Measurements from ENCODE around the gene SLC27A5.

The SLC27A5 gene

DNA sequence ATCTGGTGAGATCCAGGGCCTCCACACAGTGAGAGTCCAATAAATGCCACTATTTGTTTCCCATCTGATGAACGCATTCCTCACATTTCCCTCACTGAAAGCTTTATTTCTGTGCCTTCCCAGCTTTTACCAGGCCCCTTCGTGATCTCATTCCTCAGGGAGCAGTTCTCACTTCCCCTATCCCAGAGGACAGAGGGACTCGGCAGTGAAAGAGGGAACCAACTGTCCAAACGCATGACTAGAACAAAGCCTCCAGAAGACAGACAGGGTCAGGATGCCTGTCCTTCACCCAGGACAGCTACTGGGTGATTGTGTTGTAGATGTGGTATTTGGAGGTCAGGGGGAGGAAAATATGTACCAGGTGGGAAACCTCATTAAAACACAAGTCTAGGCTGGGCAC, 9.9 kb upstream of the SLC27A5 start:
- TF ChIP-seq ZNF274 (IDR thresholded peaks at IDR 0.05; ENCODE audit: low read depth, low read length), result no peak
- H3K4me3 ChIP-seq (ENCODE audit: low read length), result no peak overlapping the region

DNA sequence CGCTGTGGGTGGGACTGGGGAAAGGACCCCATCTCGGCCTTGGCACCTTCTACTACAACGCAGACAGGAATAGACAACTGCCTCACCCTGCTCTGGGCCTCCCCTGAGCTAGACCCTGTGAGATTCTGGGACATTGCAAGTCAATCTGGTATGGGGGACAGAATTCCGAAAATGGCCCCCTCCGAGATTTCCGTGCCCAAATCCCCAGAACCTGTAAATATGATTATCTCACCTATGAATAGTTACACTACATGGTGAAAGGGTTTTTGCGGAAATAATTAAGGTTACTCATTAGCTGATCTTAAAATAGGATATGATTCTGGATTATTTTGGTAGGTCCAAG, 8.4 kb upstream of the SLC27A5 start:
- peak overlapping the region; percentile 83 for H3K4me3 ChIP-seq (ENCODE audit: low read length)
- TF ChIP-seq ZNF274 (IDR thresholded peaks at IDR 0.05; ENCODE audit: low read depth, low read length), result no peak

DNA sequence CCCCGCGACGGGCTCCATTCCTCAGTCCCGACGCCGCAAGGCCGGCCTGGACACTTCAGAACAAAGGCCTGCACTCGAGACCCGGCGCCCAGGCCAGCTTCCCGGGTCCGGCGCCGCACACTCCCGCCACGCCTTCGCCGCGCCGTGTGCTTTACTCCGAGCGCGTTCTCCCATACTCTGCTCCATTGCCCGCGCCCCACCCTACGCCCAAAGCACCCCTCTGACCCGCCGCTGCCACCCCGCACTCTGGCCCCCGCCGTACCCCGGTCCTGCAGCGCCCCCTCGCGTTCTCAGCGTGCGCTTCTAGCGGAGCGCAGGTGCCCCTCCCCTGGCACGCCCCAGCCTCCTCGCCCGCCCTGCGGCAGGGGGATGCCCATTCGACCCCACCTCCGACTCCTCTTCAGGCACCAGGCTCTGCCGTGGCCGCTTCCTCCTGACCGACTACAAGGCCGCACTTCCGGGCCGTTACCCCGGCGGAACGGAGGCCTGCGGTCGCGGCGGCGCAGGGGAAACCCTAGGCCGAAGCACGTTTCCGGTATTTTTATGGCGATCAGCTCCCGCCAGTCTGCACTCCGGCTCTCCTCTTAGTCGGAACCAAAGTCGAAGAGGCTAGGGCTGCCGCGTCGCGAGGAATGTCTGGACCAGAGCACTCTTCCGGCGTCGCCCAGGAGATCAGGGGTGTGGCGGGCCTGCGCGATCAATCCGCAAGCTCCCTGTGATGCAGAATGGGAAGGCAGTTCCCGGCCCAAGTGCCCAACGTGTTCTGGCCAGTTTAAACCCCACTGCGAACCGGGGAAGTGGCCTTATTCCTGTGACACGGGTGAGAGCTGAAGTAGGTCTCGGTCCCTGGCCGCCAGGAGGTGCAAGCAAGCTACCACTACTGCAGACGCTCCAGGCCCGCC, 7.8 kb upstream of the SLC27A5 start, which contains the start of gene ZBTB45:
Gene ZBTB45, minus strand, starts transcription at position 456 of the 902 bp plus-strand sequence. CDS start 2,137 bp downstream, outside the sequence.
- H3K4me3 ChIP-seq (ENCODE audit: low read length), result peak within 1 kb of the TSS; percentile 83
- TF ChIP-seq ZNF274 (IDR thresholded peaks at IDR 0.05; ENCODE audit: low read depth, low read length), result no peak

DNA sequence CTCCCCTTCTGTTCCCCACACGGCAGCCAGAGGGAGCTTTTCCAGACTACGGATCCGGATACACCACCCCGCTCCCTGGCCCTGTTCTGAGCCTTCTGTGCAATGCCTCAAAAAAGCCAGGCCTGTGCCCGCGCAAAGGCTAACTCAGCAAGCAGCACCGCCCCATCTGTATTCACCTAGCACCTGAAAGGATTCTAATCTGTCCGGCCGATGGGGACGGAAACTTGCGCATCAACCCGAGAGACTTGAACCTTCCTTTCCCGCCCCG, 7.2 kb upstream of the SLC27A5 start:
- H3K4me3 ChIP-seq (ENCODE audit: low read length), result peak overlapping the region; percentile 83
- no peak for TF ChIP-seq ZNF274 (IDR thresholded peaks at IDR 0.05; ENCODE audit: low read depth, low read length)

DNA sequence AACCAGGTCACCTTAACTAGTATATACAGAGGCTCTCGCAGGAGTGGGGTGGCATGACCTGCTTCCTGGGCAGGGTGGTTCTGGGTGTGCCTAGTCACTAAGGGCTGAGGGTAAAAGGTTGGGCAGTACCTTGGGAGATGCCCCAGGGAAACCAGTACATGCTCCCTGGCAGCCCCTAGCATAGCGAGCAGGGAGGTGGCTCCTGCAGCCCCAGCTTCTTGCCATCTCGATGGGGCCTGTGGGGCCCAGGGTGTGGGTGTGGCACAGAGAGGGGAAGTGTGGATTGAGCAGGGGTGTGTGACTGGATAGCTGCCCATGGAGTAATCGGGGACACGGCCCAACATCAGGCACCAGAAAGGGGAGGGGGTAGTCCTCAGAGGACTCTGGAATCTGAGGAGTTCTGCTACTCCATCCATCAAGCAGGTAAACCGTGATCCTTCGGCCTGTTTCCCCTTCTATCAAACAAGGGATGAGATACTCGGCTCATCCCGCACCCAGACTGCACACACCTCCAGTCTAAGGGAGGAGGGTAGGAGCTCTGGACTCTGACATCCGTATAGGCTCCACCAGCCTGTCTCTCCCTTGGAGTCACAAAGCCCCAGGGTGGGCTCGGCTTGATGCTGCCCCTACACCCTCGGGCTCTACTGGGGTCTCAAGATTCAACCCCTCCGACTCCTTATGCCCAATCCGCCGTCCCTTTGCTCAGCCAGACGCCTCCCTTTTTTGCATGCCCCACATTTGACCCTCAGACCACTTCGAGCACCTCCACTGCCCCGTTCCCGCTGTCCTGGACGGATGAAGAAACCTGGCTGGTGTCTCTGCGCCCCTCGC, 6.7 kb upstream of the SLC27A5 start:
- peak overlapping the region; percentile 83 for H3K4me3 ChIP-seq (ENCODE audit: low read length)
- no peak for TF ChIP-seq ZNF274 (IDR thresholded peaks at IDR 0.05; ENCODE audit: low read depth, low read length)

DNA sequence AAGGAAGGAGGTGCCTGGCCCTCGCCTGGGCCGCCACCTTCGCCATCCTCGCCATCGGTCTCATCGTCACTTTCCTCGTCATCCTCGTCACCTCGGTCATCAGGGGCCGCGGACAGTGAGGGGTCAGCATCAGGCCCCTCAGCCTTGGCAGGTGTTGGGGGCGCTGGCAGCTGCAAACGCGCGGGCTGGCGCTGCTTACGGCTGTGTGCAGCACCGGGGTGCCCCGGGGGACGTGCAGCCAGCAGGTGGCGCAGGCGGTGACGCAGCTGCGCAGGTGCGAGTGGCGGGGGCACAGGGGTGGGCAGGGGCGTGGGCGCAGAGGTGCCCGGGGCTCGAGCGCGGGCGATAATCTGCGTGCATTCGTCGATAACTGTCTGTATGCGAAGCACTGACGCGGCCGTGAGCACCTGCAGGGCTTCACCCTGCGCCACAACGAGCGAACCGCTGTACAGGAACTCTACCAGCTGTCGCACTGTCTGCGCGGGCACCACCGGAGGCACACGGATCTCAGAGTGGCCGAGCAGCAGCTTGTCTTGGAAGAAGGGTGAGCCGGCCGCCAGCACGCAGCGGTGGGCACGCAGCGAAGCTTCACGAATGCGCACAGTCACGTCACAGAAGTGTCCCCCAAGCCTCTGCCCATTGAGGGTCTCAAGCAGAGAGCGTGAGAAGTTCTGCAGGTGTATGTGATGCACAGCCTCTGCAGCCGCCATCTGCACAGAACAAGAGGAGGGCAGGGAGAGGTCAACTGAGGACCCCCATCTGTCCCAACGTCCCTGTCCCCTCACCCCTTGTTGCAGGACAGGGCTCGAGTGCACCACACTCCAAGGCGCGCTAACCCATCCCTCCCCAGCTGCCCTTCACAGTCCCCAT, 5.4 kb upstream of the SLC27A5 start:
- TF ChIP-seq ZNF274 (IDR thresholded peaks at IDR 0.05; ENCODE audit: low read depth, low read length), result no peak
- H3K4me3 ChIP-seq (ENCODE audit: low read length), result no peak overlapping the region

DNA sequence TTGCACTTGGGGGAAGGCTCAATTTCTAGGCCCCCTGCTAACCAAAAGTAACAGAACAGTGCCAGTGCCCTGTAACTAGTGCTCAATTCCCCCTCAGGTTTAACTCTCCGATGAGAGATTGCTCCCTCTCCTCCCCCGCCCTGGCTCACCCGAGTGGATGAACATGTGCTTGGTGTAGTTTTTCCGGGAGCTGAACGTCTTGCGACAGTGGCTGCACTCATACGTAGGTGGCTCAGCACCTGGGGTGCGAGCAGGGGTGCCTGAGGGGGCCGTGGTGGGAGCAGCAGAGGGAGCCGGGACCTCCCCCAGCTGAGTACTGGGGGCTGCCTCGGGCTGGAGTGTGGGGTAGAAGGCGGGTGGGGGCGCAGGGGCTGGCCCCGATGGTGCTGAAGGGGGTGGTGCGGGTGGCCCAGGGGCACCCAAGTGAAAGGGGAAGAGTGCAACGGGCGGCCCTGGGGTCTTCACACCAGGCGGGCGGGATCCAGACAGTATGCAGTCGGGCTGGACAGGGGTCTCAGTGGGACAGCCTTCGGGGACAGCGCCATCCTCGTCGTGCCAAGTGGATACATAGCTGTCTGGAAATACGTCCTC, 4.5 kb upstream of the SLC27A5 start:
- TF ChIP-seq ZNF274 (IDR thresholded peaks at IDR 0.05; ENCODE audit: low read depth, low read length), result no peak

DNA sequence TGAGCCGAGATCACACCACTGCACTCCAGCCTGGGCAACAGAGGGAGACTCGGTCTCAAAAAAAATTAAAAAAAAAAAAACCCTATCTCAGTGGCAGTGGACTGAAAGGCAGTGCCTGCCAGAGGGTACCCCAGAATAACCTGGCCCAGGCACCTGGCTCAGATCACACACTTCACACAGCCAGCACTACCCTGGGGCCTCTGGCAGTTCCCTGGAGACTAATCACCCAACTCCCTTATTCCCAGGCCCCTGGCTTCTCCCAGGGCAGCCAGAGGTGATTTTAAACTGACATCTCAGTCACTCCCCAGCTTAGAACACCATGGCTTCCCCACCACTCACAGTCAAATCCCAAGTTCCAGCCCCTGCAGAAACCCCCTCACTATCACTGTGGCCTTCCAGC, 3.5 kb upstream of the SLC27A5 start:
- H3K4me3 ChIP-seq (ENCODE audit: low read length), result no peak overlapping the region
- no peak for TF ChIP-seq ZNF274 (IDR thresholded peaks at IDR 0.05; ENCODE audit: low read depth, low read length)

More for the DNA sequence above, 4.5 kb upstream of the SLC27A5 start:
- H3K4me3 ChIP-seq (ENCODE audit: low read length), result no peak overlapping the region

DNA sequence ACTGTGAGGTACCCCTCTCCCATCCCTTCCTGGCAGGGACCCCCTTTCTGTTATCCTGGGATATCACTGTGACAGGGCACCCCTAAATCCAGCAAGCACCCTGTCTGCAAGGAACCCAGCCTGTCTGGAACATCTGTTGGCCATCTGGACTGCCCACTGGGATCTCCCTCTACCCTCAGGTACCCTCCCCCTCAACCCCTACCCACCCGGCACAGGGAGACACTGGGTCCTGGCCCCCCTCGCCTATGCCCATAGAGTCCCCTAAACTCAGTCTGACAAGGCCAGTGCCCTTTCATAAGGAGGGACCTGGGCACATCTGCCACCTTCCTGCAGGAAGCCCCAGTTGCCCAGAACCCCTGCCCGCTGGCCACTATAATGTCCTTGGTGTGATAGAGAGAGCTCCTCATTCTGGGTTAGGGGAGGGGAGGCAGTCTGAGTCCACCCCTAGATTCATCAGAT, 2.8 kb upstream of the SLC27A5 start:
- TF ChIP-seq ZNF274 (IDR thresholded peaks at IDR 0.05; ENCODE audit: low read depth, low read length), result no peak
- H3K4me3 ChIP-seq (ENCODE audit: low read length), result peak overlapping the region; percentile 75

DNA sequence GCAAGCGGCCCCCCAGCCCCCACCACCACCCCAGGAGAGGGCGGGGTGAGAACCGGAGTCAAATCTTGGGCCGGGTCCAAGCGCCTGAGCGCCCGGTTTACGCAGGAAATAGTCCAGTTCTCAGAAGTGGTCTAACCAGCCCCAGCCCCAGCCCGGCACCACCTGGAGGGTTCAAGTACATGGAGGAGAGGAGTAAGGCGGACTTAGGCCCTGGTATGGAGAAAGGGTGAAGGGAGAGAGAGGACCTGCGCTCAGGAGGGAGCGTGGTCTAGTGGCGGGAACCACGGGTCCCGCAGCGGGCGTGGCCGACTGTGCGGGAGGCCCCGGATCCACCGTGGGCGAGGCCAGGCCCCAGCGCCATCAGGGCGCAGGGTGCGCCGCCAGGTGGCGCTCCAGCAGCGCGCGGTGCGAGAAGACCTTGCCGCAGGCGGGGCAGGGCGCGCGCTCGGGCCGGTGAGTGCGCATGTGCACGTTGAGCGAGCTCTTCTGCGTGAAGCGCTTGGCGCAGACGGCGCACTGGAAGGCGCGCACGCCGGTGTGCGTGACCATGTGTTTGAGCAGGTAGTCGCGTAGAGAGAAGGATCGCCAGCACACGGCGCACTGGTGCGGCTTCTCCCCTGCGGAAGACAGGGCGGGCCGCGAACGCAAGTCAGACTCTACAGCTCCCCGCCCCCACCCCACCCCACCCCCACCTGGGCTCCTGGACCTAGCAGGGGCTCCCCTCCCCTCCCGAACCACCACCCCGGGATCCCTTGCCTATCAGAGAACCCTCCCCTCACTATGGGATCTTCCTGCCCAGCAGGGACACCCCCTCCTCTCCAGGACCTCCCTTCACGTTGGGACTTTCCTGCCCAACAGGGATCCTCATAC, 2.1 kb upstream of the SLC27A5 start:
- no peak for TF ChIP-seq ZNF274 (IDR thresholded peaks at IDR 0.05; ENCODE audit: low read depth, low read length)

DNA sequence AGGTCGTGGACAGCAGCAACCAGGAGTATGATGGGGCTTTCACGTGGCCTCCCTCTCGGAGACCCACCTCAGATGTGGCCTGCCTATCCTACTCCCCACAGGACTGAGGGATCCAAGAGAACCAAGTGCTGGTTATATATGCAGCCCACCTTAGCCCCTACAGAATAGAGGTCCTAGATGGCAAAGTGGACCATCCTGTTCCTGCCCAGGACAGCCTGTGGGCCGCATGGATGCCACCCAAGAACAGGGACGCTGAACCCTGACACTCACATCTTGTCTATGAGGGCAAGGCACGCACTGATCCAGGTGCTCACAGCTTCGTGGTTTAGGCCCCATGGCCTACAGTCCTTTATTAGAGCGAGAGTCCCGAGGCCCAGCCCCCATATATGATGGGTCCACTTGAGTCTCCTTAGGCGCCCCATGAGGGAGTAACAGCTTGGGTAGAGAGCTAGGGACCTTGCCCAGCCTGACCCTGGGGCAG, 1.5 kb upstream of the SLC27A5 start:
- no peak for TF ChIP-seq ZNF274 (IDR thresholded peaks at IDR 0.05; ENCODE audit: low read depth, low read length)
- no peak overlapping the region for H3K4me3 ChIP-seq (ENCODE audit: low read length)

More for the DNA sequence above, 2.1 kb upstream of the SLC27A5 start:
- H3K4me3 ChIP-seq (ENCODE audit: low read length), result peak overlapping the region; percentile 75

DNA sequence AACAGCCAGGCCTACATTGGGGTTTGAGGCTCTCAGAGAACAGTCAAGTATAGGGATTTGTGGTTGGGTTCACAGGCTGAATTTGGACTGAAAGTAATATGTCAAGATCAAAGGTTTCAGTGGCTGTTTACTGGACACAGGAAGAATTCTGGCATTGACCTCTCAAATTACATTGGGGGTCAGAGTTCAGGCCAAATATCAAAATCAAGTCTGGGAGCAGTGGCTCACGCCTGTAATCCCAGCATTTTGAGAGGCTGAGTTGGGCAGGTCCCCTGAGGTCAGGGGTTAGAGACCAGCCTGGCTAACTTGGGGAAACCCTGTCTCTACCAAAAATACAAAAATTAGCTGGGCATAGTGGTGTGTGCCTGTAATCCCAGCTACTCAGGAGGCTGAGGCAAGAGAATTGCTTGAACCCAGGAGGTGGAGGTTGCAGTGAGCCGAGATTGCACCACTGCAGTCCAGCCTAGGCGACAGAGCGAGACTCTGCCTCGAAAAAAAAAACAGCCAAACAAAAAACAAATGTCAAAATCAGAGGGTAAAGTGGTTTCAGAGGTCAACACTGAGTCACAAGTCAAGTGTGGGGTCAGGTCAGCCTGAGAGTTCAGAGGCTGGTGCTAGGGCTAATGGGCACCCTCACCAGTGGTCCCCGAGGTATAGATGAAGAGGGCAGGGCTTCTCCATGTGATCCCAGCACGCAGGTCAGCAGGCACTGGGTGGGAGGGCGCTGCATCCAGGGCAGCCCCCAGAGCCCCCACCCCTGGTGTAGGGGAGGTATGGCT, 1.5 kb downstream of the SLC27A5 start:
- no peak overlapping the region for H3K4me3 ChIP-seq (ENCODE audit: low read length)
- TF ChIP-seq ZNF274 (IDR thresholded peaks at IDR 0.05; ENCODE audit: low read depth, low read length), result no peak
